Measurements from ENCODE around the gene ST8SIA5. TPM values are rescaled to one million over a fixed set of nuclear protein-coding genes. Genes with fewer than 3 reads are reported as not detected.

The ST8SIA5 gene
- polyA plus RNA-seq, 3 donors = not detected

DNA sequence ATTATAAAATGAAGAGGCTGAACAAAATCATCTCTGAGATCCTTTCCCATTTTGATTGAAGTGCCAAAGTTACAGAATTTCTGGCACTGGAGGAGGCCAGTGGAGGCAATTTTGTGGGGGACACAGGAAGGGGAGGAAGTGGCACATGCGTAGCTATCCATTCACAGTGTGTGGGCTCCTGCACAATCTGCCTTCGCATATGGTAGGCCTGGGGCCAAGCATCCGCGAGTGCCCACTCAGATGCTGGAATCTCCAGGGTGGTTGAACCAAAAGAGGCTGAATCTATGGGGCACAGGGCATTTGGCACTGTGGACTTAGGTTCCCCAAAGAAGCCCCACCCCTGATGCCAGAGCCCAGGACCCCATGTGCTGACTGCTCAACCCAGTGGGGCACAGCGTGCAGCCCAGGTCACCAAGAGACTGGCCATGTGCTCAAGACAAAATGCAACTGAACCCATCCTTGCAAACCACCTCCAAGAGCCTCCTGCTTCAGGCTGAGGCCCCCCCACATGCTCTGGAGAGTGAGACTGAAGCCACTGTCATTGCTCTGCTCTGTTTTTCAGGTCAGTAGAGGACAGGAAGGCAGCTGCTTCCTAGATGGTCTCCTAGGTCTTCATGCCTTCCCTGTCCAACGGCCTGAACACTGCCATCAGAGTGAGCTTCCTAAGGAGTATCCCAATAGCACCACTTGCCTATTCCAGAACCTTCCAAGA lies 28.5 kb downstream of the ST8SIA5 start:
- Histone ChIP-seq H3K27ac (ENCODE audit: low read depth in 1 of 2, low read length in 2 of 2) (no peak overlapping the region), H3K4me1 (ENCODE audit: control insufficient read depth in 1 of 2, insufficient read depth in 2 of 2, low read length in 2 of 2) (no peaks in the 10 kb centered on the region), H2AFZ (ENCODE audit: insufficient read depth, low read depth, low read length, poor library complexity, severe bottlenecking) (no peak overlapping the region), H3K4me2 (replicated peaks; ENCODE audit: extremely low read depth, low read length, poor library complexity, severe bottlenecking) (no peak overlapping the region), H3K4me3 (replicated peaks in 1 of 3; ENCODE audit: low read depth in 2 of 3, low read length in 3 of 3) (no peak overlapping the region), H3K79me2 (ENCODE audit: insufficient read depth, low read length) (no peaks in the 10 kb centered on the region), H3K27me3 (ENCODE audit: control insufficient read depth in 2 of 2, insufficient read depth in 2 of 2, low read length in 2 of 2) (no peaks in the 10 kb centered on the region), H3K36me3 (replicated peaks in 1 of 2; ENCODE audit: control insufficient read depth in 1 of 2, insufficient read depth in 2 of 2, low read length in 2 of 2) (no peaks in the 10 kb centered on the region), H3K9me3 (replicated peaks in 1 of 2; ENCODE audit: control insufficient read depth in 1 of 2, insufficient read depth in 1 of 2, low read length in 2 of 2) (peaks cover 19 to 40% of the 10 kb centered on the region in 2 donors), H3K9ac (ENCODE audit: insufficient read depth, low read length, poor library complexity, severe bottlenecking) (no peak overlapping the region), H4K20me1 (ENCODE audit: insufficient read depth, low read length) (no peaks in the 10 kb centered on the region)
- peak overlapping the region in 1 of 7 donors; percentile 44 for H3K27ac Mint-ChIP-seq
- H3K27me3 Mint-ChIP-seq (ENCODE audit: low read depth in 3 of 3) = peaks cover 0 to 3% (median 1%) of the 10 kb centered on the region in 3 donors
- peaks cover 16 to 33% (median 27%) of the 10 kb centered on the region in 7 donors for H3K9me3 Mint-ChIP-seq
- WGBS (ENCODE audit: insufficient coverage) = 90% methylated on average over 6 of the region's 6 CpGs
- intact Hi-C loops (cut with micrococcal nuclease) = no loop called here
- H3K4me3 Mint-ChIP-seq = no peak overlapping the region
- H3K36me3 Mint-ChIP-seq = no peaks in the 10 kb centered on the region
- TF ChIP-seq, protein P1, sequence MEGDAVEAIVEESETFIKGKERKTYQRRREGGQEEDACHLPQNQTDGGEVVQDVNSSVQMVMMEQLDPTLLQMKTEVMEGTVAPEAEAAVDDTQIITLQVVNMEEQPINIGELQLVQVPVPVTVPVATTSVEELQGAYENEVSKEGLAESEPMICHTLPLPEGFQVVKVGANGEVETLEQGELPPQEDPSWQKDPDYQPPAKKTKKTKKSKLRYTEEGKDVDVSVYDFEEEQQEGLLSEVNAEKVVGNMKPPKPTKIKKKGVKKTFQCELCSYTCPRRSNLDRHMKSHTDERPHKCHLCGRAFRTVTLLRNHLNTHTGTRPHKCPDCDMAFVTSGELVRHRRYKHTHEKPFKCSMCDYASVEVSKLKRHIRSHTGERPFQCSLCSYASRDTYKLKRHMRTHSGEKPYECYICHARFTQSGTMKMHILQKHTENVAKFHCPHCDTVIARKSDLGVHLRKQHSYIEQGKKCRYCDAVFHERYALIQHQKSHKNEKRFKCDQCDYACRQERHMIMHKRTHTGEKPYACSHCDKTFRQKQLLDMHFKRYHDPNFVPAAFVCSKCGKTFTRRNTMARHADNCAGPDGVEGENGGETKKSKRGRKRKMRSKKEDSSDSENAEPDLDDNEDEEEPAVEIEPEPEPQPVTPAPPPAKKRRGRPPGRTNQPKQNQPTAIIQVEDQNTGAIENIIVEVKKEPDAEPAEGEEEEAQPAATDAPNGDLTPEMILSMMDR (IDR thresholded peaks at IDR 0.05) = no peak
- H3K4me1 Mint-ChIP-seq = no peaks in the 10 kb centered on the region
- no peak for DNase-seq

DNA sequence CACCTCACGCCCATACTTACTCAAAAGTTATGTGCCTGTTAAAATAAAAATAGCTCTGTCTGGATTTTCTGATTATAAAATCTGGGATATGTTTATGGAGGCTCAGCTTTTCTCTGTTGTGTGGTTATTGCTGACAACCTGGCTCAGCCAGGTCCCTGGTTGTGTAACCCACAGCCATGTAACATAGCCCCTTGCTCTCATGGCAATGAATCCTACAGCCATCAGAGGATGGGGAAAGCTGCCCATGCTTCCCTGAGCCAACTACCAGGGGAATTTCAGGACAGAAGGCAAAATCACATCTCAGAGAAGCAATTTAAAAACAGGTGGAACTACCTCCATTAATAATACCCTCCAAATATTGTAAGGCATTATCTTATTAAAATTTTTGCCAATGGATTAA lies 29.7 kb downstream of the ST8SIA5 start:
- no peaks in the 10 kb centered on the region for H4K20me1 ChIP-seq (ENCODE audit: insufficient read depth, low read length)
- peaks cover 0 to 1% (median 0%) of the 10 kb centered on the region in 3 donors for H3K27me3 Mint-ChIP-seq (ENCODE audit: low read depth in 3 of 3)
- H3K36me3 Mint-ChIP-seq = no peaks in the 10 kb centered on the region
- H3K27ac ChIP-seq (ENCODE audit: low read depth in 1 of 2, low read length in 2 of 2) = no peak overlapping the region
- intact Hi-C loops (cut with micrococcal nuclease) = no loop called here
- DNase-seq = no peak
- TF ChIP-seq, protein P1 (IDR thresholded peaks at IDR 0.05) = no peak
- no peaks in the 10 kb centered on the region for H3K4me1 ChIP-seq (ENCODE audit: control insufficient read depth in 1 of 2, insufficient read depth in 2 of 2, low read length in 2 of 2)
- no peak overlapping the region for H2AFZ ChIP-seq (ENCODE audit: insufficient read depth, low read depth, low read length, poor library complexity, severe bottlenecking)
- H3K79me2 ChIP-seq (ENCODE audit: insufficient read depth, low read length) = no peaks in the 10 kb centered on the region
- H3K4me3 ChIP-seq (replicated peaks in 1 of 3; ENCODE audit: low read depth in 2 of 3, low read length in 3 of 3) = no peak overlapping the region
- H3K9ac ChIP-seq (ENCODE audit: insufficient read depth, low read length, poor library complexity, severe bottlenecking) = no peak overlapping the region
- no peaks in the 10 kb centered on the region for H3K4me1 Mint-ChIP-seq
- no peaks in the 10 kb centered on the region for H3K27me3 ChIP-seq (ENCODE audit: control insufficient read depth in 2 of 2, insufficient read depth in 2 of 2, low read length in 2 of 2)
- no peaks in the 10 kb centered on the region for H3K36me3 ChIP-seq (replicated peaks in 1 of 2; ENCODE audit: control insufficient read depth in 1 of 2, insufficient read depth in 2 of 2, low read length in 2 of 2)
- no CpG with 5 or more reads among the region's 1 CpG for WGBS (ENCODE audit: insufficient coverage)
- H3K4me3 Mint-ChIP-seq = no peak overlapping the region
- H3K27ac Mint-ChIP-seq = peak overlapping the region in 1 of 7 donors; percentile 57
- H3K4me2 ChIP-seq (replicated peaks; ENCODE audit: extremely low read depth, low read length, poor library complexity, severe bottlenecking) = no peak overlapping the region
- peaks cover 16 to 33% (median 27%) of the 10 kb centered on the region in 7 donors for H3K9me3 Mint-ChIP-seq
- H3K9me3 ChIP-seq (replicated peaks in 1 of 2; ENCODE audit: control insufficient read depth in 1 of 2, insufficient read depth in 1 of 2, low read length in 2 of 2) = peaks cover 19 to 38% of the 10 kb centered on the region in 2 donors

Measured in CD14-positive monocyte (primary cell).